HG03442 (cell line): ENCODE data around the gene STYXL2.

Experiments
- ATAC-seq: cut with Tn5 transposase; IDR thresholded peaks from one replicate; pipeline ENCODE4 v1.9.1; 2021; ENCODE audit warnings: mild to moderate bottlenecking, moderate library complexity; ENCODE audit not compliant: unreplicated experiment

The STYXL2 gene

GRCh38 chr1:167128261-167129227 is 34.7 kb downstream of the STYXL2 start:
- no peak for ATAC-seq

GRCh38 chr1:167130829-167131510 is 37.1 kb downstream of the STYXL2 start:
- no peak for ATAC-seq

GRCh38 chr1:167132301-167133010 is 38.6 kb downstream of the STYXL2 start:
- ATAC-seq: no peak

GRCh38 chr1:167135281-167135840 is 41.5 kb downstream of the STYXL2 start:
- ATAC-seq: no peak

GRCh38 chr1:167136191-167136614 is 42.3 kb downstream of the STYXL2 start:
- no peak for ATAC-seq

GRCh38 chr1:167136806-167137205 is 42.9 kb downstream of the STYXL2 start:
- ATAC-seq: no peak

- ATAC-seq: no peak
Measured at GRCh38 chr1:167137332-167137781, 43.5 kb downstream of the STYXL2 start.

GRCh38 chr1:167137793-167138510 is 44.1 kb downstream of the STYXL2 start:
- no peak for ATAC-seq

GRCh38 chr1:167138703-167139102 is 44.8 kb downstream of the STYXL2 start:
- ATAC-seq: no peak

GRCh38 chr1:167141963-167142362 is 48.1 kb downstream of the STYXL2 start:
- ATAC-seq: no peak
